DND-41 (cell line): Measurements from ENCODE around the gene FBLN1.
"Not testable (repeated sequence)": the region's sequence is repeated elsewhere in the genome, so short reads cannot be mapped to it uniquely, and the experiment has no call there.

Experiments
- ATAC-seq: fragments of 200-7000 bp; cut with Tn5 transposase; 3 replicates; pipeline ENCODE4 v1.9.1; 2021; ENCODE audit warnings: low read depth; ENCODE audit not compliant: insufficient read depth
- DNase-seq: peaks from one replicate; pipeline ENCODE4 v3.0.0-alpha.2; 2020
- H2AFZ ChIP-seq: 2 replicates; pipeline ENCODE4 v1.6.0; 2012; ENCODE audit warnings: low read depth, low read length
- H3K27ac ChIP-seq: 2 replicates; pipeline ENCODE4 v1.5.1; 2012; ENCODE audit warnings: low read length, inconsistent platforms
- H3K27me3 ChIP-seq: fragments of 200-600 bp; sonication (generic); 2 replicates; pipeline ENCODE4 v1.6.0; 2012; ENCODE audit warnings: low read length, mild to moderate bottlenecking, inconsistent platforms; ENCODE audit not compliant: insufficient read depth, poor library complexity
- H3K36me3 ChIP-seq: 2 replicates; pipeline ENCODE4 v1.5.1; 2012; ENCODE audit warnings: low read length, inconsistent platforms; ENCODE audit not compliant: insufficient read depth
- H3K4me1 ChIP-seq: 2 replicates; pipeline ENCODE4 v1.5.1; 2012; ENCODE audit warnings: mild to moderate bottlenecking, low read length; ENCODE audit not compliant: insufficient read depth
- H3K4me2 ChIP-seq: 2 replicates; pipeline ENCODE4 v1.6.0; 2012; ENCODE audit warnings: mild to moderate bottlenecking, moderate library complexity, low read length, inconsistent platforms; ENCODE audit not compliant: insufficient read depth
- H3K4me3 ChIP-seq, 2 experiments: fragments of 200-600 bp in 1 of 2; shearing (Covaris generic) in 1 of 2; 2 replicates each; pipeline ENCODE4 v1.5.1; 2012 to 2016; ENCODE audit warnings: inconsistent platforms in 2 of 2, low read length in 2 of 2, mild to moderate bottlenecking in 2 of 2, low read depth in 1 of 2, moderate library complexity in 1 of 2
- H3K79me2 ChIP-seq: 2 replicates; pipeline ENCODE4 v1.6.0; 2012; ENCODE audit warnings: low read length, inconsistent platforms; ENCODE audit not compliant: insufficient read depth
- H3K9ac ChIP-seq: 2 replicates; pipeline ENCODE4 v1.6.0; 2012; ENCODE audit warnings: low read depth, mild to moderate bottlenecking, inconsistent platforms, low read length, moderate library complexity
- H3K9me3 ChIP-seq: 2 replicates; pipeline ENCODE4 v1.5.1; 2012; ENCODE audit warnings: low read length, moderate library complexity, mild to moderate bottlenecking, inconsistent platforms; ENCODE audit not compliant: insufficient read depth, severe bottlenecking
- H4K20me1 ChIP-seq: 2 replicates; pipeline ENCODE4 v1.6.0; 2012; ENCODE audit warnings: low read length; ENCODE audit not compliant: insufficient read depth
- EZH2 ChIP-seq: IDR thresholded peaks from 3 replicates; pipeline ENCODE4 v1.6.1; 2012; ENCODE audit warnings: borderline replicate concordance, low read depth, mild to moderate bottlenecking, moderate library complexity, low read length, inconsistent platforms; ENCODE audit not compliant: severe bottlenecking
- TF ChIP-seq, protein P1 (sequence below): IDR thresholded peaks from 2 replicates; pipeline ENCODE4 v1.5.1; 2012; ENCODE audit warnings: borderline replicate concordance, low read length, moderate library complexity, mild to moderate bottlenecking; ENCODE audit not compliant: poor library complexity, severe bottlenecking; ENCODE audit errors: extremely low read depth

FBLN1 gene

DNA sequence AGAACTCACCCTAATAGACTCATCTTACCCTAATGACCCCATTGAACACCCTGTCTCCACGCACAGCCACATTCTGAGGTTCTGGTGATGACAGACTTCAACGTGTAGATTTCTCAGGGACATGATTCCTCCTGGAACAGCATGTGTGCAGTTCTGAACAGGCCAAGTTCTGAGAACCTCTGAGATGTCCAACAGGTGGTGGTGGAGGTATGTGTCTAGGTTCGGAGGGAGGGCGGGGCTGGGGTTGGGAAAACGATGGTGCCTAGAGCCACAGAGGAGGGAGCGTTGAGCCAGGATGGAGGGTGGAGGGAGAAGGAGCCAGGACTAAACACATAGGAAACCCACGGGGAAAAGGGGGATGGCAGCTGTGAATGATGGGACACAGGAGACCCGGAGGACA is 43.4 kb upstream of the FBLN1 start:
- Histone ChIP-seq H4K20me1 (no peaks in the 10 kb centered on the region), H3K9me3 (no peaks in the 10 kb centered on the region), H3K4me3 (no peak overlapping the region), H3K79me2 (no peaks in the 10 kb centered on the region), H3K4me2 (no peak overlapping the region), H3K27me3 (peaks cover 2% of the 10 kb centered on the region), H2AFZ (no peak overlapping the region), H3K36me3 (no peaks in the 10 kb centered on the region), H3K27ac (no peak overlapping the region), H3K9ac (no peak overlapping the region), H3K4me1 (no peaks in the 10 kb centered on the region)
- no peak for ATAC-seq
- TF ChIP-seq, protein P1, sequence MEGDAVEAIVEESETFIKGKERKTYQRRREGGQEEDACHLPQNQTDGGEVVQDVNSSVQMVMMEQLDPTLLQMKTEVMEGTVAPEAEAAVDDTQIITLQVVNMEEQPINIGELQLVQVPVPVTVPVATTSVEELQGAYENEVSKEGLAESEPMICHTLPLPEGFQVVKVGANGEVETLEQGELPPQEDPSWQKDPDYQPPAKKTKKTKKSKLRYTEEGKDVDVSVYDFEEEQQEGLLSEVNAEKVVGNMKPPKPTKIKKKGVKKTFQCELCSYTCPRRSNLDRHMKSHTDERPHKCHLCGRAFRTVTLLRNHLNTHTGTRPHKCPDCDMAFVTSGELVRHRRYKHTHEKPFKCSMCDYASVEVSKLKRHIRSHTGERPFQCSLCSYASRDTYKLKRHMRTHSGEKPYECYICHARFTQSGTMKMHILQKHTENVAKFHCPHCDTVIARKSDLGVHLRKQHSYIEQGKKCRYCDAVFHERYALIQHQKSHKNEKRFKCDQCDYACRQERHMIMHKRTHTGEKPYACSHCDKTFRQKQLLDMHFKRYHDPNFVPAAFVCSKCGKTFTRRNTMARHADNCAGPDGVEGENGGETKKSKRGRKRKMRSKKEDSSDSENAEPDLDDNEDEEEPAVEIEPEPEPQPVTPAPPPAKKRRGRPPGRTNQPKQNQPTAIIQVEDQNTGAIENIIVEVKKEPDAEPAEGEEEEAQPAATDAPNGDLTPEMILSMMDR: no peak
- TF ChIP-seq EZH2: no peak
- DNase-seq: no peak

DNA sequence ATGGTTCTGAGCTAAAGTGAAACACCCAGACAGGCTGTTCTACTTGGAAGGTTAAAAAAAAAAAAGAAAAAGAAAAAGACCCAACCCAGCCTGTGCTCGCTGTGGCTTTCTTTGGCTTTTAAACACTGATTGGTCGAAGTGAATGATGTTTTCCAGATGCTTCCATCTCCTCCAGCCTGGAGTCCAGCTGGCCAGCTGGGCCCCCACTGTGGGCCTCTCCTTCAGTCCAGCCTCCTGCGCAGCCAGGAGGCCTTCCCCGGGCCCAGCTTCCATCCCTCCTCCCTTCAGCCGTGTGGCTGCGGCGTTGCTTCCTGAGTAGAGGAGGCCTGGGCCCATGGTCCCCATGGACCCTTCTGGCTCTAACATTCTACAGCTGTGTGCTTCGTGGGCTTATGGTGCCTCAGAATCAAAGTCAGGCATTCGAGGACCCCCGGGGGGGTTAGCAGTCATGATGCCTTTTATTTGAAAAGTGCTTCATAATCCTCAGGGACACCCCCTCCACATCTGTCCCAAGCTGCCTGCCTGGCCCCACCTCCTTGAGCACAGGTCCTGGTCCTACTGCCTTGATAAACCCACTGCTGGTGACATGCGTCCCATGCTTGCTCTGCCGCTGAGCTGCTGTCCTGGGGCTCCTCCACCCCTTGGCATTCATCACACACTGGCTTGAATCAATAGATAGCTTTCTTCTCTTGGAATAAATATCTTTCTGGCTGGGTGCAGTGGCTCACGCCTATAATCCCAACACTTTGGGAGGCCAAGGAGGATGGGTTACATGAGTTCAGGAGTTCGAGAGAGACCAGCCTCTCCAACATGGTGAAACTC is 42.2 kb upstream of the FBLN1 start:
- Histone ChIP-seq H3K4me2 (no peak overlapping the region), H3K27ac (no peak overlapping the region), H3K4me1 (no peaks in the 10 kb centered on the region), H4K20me1 (no peaks in the 10 kb centered on the region), H3K4me3 (no peak overlapping the region), H3K27me3 (no peaks in the 10 kb centered on the region), H3K9me3 (no peaks in the 10 kb centered on the region), H3K36me3 (no peaks in the 10 kb centered on the region), H3K79me2 (no peaks in the 10 kb centered on the region), H3K9ac (no peak overlapping the region), H2AFZ (no peak overlapping the region)
- no peak for DNase-seq
- no peak for ATAC-seq
- no peak for TF ChIP-seq EZH2
- TF ChIP-seq, protein P1: no peak

DNA sequence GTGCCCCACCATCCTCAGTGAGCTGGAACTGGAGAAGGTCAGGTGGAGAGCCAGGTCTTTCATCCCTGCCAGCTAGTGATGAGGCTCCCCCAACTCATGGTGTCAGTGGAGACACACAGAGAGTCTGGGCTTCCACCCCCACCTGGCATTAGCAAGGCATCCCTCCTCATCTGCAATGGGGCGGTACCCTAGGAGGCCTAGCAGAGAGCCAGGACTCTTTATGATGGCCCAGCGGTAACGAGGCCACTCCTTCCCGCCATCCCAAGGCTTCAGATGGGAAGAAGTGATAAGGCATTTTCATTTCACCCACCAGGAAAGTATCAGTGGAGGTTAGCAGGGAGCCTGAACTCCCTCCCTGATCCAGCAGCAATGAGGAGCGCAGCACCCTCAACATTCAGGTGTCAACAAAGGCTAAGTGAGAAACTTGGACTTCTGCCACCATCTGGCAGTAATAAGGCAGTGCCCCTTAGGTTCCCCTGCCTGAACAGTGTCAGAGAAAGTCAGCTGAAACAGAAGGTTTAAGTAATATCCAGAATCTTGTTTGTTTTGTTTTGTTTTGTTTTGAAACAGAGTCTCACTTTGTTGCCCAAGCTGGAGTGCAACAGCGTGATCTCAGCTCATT is 40.5 kb upstream of the FBLN1 start:
- Histone ChIP-seq H3K4me3 (no peak overlapping the region), H4K20me1 (no peaks in the 10 kb centered on the region), H3K36me3 (no peaks in the 10 kb centered on the region), H3K79me2 (no peaks in the 10 kb centered on the region), H3K27me3 (no peaks in the 10 kb centered on the region), H3K27ac (no peak overlapping the region), H3K9me3 (no peaks in the 10 kb centered on the region), H3K4me2 (no peak overlapping the region), H2AFZ (no peak overlapping the region), H3K9ac (no peak overlapping the region), H3K4me1 (no peaks in the 10 kb centered on the region)
- DNase-seq: no peak
- no peak for ATAC-seq
- TF ChIP-seq, protein P1: peak; percentile 46
- no peak for TF ChIP-seq EZH2

DNA sequence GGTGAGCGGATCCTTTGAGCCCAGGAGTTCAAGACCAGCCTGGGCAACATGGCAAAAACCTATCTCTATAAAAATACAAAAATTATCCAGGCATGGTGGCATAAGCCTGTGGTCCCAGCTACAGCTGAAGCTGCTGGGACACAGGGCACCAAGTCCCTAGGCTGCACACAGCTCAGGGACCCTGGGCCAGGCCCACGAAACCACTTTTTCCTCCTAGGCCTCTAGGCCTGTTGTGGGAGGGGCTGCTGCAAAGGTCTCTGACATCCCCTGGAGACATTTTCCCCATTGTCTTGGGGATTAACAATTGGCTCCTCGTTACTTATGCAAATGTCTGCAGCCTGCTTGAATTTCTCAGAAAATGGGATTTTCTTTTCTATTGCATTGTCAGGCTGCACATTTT is 39.0 kb upstream of the FBLN1 start:
- H3K4me3 ChIP-seq, H3K9ac ChIP-seq, ATAC-seq, H3K4me1 ChIP-seq, H3K27ac ChIP-seq, H3K9me3 ChIP-seq, H2AFZ ChIP-seq, H3K36me3 ChIP-seq, H3K79me2 ChIP-seq, H3K27me3 ChIP-seq, H3K4me2 ChIP-seq, DNase-seq, H4K20me1 ChIP-seq: not testable (repeated sequence)
